Activated naive CD4-positive, alpha-beta T cell treated with Interleukin-2 at 50 U/mL for 16 hours (primary cell): ENCODE results near the gene MKKS.

Experiments
- DNase-seq: peaks from one replicate; pipeline ENCODE4 v3.0.0-alpha.2; 2020

The MKKS gene

DNA sequence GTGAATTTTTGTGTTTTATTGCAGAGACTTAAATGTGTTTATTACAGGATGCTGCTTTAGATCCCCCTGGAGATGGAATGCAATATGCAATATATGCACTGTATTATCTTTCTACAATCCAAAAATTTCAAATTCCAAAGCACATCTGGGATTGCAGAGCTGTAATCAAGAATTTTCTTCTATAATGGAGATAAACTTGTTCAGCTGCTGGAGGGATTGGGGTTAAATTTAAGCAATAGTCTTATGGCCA lies 66.4 kb downstream of the MKKS start:
- no peak for DNase-seq

DNA sequence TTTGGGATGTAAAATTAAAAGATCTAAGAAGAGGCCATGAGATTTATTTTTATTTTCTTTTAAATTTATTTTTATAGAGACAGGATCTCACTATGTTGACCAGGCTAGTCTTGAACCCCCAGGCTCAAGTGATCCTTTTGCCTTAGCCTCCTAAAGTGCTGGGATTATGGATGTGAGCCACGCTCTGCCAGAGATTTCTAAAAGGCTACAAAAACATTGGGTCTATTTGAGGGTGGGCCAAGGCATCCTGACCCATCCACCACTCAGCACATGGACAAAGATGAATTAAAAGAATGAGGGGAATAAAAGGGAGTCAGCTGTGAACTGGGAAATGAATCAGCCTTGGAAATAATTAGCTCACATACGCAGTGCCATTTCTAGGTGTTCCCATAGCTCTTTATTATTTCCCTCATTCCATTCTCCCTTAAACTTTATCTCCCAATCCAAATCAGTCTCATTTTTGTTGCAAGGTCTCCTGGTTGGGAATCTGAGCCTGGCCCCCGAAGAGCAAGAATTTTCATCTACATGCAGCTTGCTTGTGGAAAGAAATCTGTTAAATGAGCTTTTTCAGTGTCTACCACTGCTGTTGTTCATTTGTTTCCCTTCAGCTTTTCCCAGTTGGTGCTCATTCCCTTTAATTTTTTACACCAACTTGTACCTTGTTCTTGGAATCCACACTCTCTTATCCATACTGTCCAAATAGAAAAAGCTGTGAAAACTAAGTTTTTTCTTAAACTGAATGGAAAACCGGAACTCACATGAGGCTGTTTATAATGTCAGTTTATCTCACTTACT lies 66.9 kb downstream of the MKKS start:
- no peak for DNase-seq

DNA sequence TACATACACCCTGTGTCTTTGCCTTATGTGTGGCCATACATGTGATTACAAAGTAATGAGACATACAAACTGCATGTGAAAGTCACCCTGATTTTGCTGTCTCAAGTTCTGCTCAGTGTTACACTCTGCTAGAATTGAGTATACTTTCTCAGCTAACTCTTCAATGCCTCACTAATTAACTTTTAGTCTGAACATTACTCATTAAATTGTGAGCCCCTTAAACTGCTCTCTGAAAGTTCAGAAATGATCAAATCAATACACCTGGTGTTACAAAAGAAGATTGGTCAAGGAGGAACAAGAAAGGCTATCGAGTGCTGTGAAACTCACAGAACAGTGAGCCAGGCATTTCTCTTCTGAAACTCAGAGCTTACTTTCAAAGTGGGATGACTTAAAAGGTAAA lies 71.3 kb downstream of the MKKS start:
- no peak for DNase-seq

DNA sequence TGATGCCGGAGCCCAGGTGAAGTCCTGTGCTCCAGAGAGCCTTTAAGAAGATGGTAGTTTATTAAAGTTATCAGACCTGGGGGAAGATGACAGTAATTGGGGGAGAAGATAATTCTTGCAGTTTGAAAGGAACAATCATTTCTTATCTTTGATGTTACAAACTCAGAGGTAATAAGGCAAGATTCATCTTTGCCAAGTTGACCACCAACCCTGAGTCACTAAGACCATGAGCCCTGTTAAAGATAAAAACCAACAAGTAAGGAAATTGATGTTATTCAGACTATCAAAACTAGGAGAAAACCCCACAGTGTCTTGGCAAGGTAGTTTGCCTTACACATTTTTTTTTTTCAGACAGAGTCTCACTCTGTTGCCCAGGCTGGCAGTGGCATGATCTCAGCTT lies 73.1 kb downstream of the MKKS start:
- DNase-seq = no peak

DNA sequence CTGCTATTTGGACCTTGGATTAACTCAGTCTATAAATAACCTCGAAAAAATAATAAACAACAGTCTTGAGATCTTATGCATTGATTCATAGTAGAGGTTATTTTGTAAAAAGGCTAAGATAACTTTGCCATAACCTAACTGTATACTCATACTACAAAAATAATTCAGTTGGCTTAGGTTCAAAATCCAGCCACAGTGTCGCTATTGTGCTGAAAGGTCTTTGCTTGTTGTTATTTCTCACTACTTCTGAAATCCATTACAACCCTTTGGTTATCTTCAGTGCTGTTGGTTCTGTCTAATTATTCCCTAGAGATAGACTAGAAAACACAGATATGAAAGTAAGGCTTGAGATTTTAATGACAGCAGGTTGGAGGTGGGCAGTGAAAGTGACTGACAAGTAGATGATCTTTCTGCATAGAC lies 74.4 kb downstream of the MKKS start:
- DNase-seq = no peak

GRCh38 chr20:10357974-10358373 lies 76.0 kb downstream of the MKKS start:
- DNase-seq = no peak

DNA sequence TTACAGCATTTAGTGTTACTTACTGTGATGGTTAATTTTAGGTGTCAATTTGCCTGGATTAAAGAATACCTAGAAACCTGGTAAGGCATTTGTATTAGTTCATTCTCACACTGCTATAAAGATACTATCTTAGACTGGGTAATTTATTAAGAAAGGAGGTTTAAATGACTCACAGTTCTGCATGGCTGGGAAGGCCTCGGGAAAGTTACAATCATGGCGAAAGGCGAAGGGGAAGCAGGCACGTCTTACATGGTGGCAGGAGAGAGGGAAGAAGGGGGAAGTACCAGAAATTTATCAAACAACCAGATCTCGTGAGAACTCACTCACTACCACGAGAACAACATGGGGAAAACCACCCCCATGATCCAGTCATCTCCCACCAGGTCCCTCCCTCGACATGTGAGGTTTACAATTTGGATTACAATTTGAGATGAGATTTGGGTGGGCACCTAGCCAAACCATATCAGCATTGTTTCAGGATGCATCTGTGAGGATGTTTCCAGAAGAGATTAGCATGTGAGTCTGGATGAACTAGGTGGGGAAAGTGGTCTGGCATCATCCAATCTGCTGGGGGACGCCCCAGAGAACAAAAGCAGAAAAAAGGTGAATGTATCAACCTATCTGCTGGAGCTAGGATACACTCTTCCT lies 76.8 kb downstream of the MKKS start:
- no peak for DNase-seq

DNA sequence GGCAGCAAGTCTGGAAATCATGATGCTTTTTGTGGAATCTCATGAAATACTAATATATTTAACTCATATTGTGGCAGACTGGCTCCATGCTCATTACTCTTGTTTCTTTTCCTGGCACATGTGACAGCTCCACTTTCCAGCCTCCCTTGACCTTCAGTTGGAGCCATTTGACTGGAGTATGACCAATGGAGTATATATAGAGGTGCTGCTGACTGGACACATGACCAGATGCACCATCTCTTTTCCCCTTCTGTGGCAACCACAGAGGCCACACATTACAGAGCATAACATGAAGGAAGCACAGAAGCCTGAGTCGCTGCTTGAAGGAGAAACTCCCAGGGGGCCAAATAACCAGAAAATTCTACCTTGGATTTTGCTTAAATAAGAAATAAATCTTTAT lies 77.4 kb downstream of the MKKS start:
- no peak for DNase-seq

- no peak for DNase-seq
Measured at GRCh38 chr20:10352934-10353824, 80.8 kb downstream of the MKKS start.
